Heart left ventricle (tissue), 13 donors: ENCODE data around the gene NCAPD2.

Experiments used
- POLR2A ChIP-seq, 2 donors: fragments of 450-650 bp; IDR thresholded peaks; one replicate each; pipeline ENCODE4 v1.6.1; 2017; ENCODE audit warnings: antibody characterized with exemption in 2 of 2, mild to moderate bottlenecking in 2 of 2, moderate library complexity in 2 of 2
- TF ChIP-seq, protein P1 (sequence below), 12 donors: fragments of 200-600 bp; sonication (generic) in 4 of 12; IDR thresholded peaks; one replicate each; pipeline versions ENCODE4 v1.5.0 to v1.8.0; 2018 to 2022; ENCODE audit warnings: antibody characterized with exemption in 12 of 12, mild to moderate bottlenecking in 5 of 12
- donor health status: ischemic (EF 13 %, LVEDD 7.1; RV severe dilation, severe dysfunction).
- donor health status: DM: no; HTN: yes; CAD: no.
- donor health status: DM: no; HTN: no; CAD: no.
- donor health status: ischemic (EF 25% LVEDD 6.9; RV normal size, moderate dysfunction).
- donor health status: ischemic (EF 25% LVEDD 5.7; RV mildly dilated, moderate dysfunction).
- donor health status: ischemic (EF 35%, LVEDD 5.7; RV mildly dilated, moderate dysfunction).
- donor health status: nonischemic (EF 11% LVEDD 7.7; RV severe dilation, severe dysfunction).
- donor health status: DM: yes; HTN: yes; CAD: no.
- donor health status: PGD.
- donor health status: ischemic (EF 29% LVEDD 5.4; RV normal size, mild dysfunction).
- donor health status: nonischemic (EF 23%, LVEDD 6.1; RV moderate dilation, normal function).

DNA sequence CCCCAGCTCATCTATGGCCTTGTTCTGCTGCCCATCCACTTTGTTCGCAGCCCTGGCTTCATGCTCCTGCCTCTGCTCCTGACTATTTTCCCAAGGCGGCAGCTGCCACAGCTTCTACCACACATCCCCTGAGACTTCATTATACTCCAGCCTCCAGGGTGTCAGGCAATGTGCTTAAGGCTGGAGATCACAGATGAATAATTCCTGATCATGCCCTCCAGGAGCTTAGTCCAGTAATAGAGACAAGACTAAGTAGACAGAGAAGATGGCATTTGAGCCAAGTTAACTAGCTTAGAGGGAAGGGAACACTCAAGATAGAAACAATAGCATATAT is 34.9 kb upstream of the NCAPD2 start:
- TF ChIP-seq, protein P1, sequence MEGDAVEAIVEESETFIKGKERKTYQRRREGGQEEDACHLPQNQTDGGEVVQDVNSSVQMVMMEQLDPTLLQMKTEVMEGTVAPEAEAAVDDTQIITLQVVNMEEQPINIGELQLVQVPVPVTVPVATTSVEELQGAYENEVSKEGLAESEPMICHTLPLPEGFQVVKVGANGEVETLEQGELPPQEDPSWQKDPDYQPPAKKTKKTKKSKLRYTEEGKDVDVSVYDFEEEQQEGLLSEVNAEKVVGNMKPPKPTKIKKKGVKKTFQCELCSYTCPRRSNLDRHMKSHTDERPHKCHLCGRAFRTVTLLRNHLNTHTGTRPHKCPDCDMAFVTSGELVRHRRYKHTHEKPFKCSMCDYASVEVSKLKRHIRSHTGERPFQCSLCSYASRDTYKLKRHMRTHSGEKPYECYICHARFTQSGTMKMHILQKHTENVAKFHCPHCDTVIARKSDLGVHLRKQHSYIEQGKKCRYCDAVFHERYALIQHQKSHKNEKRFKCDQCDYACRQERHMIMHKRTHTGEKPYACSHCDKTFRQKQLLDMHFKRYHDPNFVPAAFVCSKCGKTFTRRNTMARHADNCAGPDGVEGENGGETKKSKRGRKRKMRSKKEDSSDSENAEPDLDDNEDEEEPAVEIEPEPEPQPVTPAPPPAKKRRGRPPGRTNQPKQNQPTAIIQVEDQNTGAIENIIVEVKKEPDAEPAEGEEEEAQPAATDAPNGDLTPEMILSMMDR (IDR thresholded peaks at IDR 0.05): no peak
- TF ChIP-seq POLR2A (IDR thresholded peaks at IDR 0.05): no peak
